ENCODE results near the gene EHD4.

The EHD4 gene

DNA sequence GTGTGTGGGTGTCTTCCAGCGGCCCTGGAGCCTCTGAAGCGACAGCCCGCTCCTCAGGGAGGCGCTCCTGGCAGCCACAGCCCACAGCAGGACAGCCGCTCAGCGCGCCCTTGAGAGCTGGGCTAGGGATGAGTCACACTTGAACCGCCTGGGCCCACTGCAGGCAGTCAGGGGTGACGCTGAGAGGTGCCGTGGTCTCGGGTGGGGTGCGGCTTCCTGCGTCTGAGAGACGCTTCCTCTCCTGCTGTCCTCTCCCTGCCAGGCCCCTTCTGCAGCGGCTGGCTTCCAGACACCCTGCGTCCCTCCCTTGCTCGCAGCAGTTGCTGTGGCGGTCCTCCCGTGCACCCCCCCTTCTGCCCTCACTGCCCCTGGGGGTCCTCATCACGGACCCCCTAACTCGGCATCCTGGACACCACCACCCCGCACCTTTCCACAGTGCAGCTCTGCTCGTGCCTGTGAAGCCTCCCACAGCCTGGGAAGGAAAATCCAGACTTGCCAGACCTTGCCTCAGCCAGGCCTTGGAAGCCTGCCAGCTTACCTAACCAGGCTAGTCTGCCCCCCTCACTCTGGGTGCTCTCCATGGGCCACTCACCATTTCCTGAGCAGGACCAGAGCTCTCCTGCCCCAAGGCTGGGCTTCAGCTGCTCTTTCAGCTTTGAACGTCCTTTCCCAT is 77.4 kb downstream of the EHD4 start (continued):
- TF ChIP-seq ZNF76 (tag by site-specific recombination; IDR thresholded peaks at IDR 0.05; ENCODE audit: borderline replicate concordance, low read depth) (no peak), ZNF324 (tag by site-specific recombination; IDR thresholded peaks at IDR 0.05) (0 out of 2 replicates have a peak, but pooled peaks have one; percentile 29), ZNF302 (tag by site-specific recombination; IDR thresholded peaks at IDR 0.05; ENCODE audit: low read depth) (no peak), ZIC2 (tag by site-specific recombination; IDR thresholded peaks at IDR 0.05) (peak; percentile 99), ZNF785 (tag by site-specific recombination; IDR thresholded peaks at IDR 0.05) (peak; percentile 48; the same call in 1 of the 2 replicates), GLIS1 (tag by site-specific recombination; IDR thresholded peaks at IDR 0.05) (peak; percentile 65; the same call in 1 of the 2 replicates), ZEB2 (tag by site-specific recombination; IDR thresholded peaks at IDR 0.05) (no peak), SP7 (tag by site-specific recombination; IDR thresholded peaks at IDR 0.05) (0 out of 2 replicates have a peak, but pooled peaks have one; percentile 30), ZFP41 (tag by site-specific recombination; IDR thresholded peaks at IDR 0.05; ENCODE audit: borderline replicate concordance) (no peak), ZXDB (tag by site-specific recombination; IDR thresholded peaks at IDR 0.05) (no peak), KLF9 (tag by site-specific recombination; IDR thresholded peaks at IDR 0.05; ENCODE audit: low read depth) (no peak), ZNF610 (tag by site-specific recombination; IDR thresholded peaks at IDR 0.05; ENCODE audit: borderline replicate concordance) (no peak), ZNF341 (tag by site-specific recombination; IDR thresholded peaks at IDR 0.05; ENCODE audit: low read depth) (0 out of 2 replicates have a peak, but pooled peaks have one; percentile 16), ZNF777 (tag by site-specific recombination; IDR thresholded peaks at IDR 0.05; ENCODE audit: borderline replicate concordance) (no peak), ZNF629 (tag by site-specific recombination; IDR thresholded peaks at IDR 0.05) (no peak), ZBTB21 (tag by site-specific recombination; IDR thresholded peaks at IDR 0.05) (no peak), SP2 (tag by site-specific recombination; IDR thresholded peaks at IDR 0.05) (no peak), ZNF138 (tag by site-specific recombination; IDR thresholded peaks at IDR 0.05; ENCODE audit: borderline replicate concordance) (no peak), ZFP37 (tag by site-specific recombination; IDR thresholded peaks at IDR 0.05) (no peak), ZNF121 (tag by site-specific recombination; IDR thresholded peaks at IDR 0.05) (no peak), ZFP69B (tag by site-specific recombination; IDR thresholded peaks at IDR 0.05) (peak; percentile 98), ZNF132 (tag by site-specific recombination; IDR thresholded peaks at IDR 0.05; ENCODE audit: borderline replicate concordance) (no peak), TCF7L2 (IDR thresholded peaks at IDR 0.05; ENCODE audit: borderline replicate concordance, low read depth, low read length) (no peak), ZNF549 (tag by site-specific recombination; IDR thresholded peaks at IDR 0.05) (no peak)
- TF ChIP-seq, protein P1, sequence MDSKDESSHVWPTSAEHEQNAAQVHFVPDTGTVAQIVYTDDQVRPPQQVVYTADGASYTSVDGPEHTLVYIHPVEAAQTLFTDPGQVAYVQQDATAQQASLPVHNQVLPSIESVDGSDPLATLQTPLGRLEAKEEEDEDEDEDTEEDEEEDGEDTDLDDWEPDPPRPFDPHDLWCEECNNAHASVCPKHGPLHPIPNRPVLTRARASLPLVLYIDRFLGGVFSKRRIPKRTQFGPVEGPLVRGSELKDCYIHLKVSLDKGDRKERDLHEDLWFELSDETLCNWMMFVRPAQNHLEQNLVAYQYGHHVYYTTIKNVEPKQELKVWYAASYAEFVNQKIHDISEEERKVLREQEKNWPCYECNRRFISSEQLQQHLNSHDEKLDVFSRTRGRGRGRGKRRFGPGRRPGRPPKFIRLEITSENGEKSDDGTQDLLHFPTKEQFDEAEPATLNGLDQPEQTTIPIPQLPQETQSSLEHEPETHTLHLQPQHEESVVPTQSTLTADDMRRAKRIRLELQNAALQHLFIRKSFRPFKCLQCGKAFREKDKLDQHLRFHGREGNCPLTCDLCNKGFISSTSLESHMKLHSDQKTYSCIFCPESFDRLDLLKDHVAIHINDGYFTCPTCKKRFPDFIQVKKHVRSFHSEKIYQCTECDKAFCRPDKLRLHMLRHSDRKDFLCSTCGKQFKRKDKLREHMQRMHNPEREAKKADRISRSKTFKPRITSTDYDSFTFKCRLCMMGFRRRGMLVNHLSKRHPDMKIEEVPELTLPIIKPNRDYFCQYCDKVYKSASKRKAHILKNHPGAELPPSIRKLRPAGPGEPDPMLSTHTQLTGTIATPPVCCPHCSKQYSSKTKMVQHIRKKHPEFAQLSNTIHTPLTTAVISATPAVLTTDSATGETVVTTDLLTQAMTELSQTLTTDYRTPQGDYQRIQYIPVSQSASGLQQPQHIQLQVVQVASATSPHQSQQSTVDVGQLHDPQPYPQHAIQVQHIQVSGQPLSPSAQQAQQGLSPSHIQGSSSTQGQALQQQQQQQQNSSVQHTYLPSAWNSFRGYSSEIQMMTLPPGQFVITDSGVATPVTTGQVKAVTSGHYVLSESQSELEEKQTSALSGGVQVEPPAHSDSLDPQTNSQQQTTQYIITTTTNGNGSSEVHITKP (tag by site-specific recombination; IDR thresholded peaks at IDR 0.05) = 0 out of 2 replicates have a peak, but pooled peaks have one; percentile 27
- TF ChIP-seq, protein P2, sequence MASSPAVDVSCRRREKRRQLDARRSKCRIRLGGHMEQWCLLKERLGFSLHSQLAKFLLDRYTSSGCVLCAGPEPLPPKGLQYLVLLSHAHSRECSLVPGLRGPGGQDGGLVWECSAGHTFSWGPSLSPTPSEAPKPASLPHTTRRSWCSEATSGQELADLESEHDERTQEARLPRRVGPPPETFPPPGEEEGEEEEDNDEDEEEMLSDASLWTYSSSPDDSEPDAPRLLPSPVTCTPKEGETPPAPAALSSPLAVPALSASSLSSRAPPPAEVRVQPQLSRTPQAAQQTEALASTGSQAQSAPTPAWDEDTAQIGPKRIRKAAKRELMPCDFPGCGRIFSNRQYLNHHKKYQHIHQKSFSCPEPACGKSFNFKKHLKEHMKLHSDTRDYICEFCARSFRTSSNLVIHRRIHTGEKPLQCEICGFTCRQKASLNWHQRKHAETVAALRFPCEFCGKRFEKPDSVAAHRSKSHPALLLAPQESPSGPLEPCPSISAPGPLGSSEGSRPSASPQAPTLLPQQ (tag by site-specific recombination; IDR thresholded peaks at IDR 0.05) = peak; percentile 96
- TF ChIP-seq, protein P3, sequence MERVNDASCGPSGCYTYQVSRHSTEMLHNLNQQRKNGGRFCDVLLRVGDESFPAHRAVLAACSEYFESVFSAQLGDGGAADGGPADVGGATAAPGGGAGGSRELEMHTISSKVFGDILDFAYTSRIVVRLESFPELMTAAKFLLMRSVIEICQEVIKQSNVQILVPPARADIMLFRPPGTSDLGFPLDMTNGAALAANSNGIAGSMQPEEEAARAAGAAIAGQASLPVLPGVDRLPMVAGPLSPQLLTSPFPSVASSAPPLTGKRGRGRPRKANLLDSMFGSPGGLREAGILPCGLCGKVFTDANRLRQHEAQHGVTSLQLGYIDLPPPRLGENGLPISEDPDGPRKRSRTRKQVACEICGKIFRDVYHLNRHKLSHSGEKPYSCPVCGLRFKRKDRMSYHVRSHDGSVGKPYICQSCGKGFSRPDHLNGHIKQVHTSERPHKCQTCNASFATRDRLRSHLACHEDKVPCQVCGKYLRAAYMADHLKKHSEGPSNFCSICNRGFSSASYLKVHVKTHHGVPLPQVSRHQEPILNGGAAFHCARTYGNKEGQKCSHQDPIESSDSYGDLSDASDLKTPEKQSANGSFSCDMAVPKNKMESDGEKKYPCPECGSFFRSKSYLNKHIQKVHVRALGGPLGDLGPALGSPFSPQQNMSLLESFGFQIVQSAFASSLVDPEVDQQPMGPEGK (tag by site-specific recombination; IDR thresholded peaks at IDR 0.05) = peak; percentile 69
- TF ChIP-seq, protein P4, sequence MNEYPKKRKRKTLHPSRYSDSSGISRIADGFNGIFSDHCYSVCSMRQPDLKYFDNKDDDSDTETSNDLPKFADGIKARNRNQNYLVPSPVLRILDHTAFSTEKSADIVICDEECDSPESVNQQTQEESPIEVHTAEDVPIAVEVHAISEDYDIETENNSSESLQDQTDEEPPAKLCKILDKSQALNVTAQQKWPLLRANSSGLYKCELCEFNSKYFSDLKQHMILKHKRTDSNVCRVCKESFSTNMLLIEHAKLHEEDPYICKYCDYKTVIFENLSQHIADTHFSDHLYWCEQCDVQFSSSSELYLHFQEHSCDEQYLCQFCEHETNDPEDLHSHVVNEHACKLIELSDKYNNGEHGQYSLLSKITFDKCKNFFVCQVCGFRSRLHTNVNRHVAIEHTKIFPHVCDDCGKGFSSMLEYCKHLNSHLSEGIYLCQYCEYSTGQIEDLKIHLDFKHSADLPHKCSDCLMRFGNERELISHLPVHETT (tag by site-specific recombination; IDR thresholded peaks at IDR 0.05) = no peak
- TF ChIP-seq, protein P5, sequence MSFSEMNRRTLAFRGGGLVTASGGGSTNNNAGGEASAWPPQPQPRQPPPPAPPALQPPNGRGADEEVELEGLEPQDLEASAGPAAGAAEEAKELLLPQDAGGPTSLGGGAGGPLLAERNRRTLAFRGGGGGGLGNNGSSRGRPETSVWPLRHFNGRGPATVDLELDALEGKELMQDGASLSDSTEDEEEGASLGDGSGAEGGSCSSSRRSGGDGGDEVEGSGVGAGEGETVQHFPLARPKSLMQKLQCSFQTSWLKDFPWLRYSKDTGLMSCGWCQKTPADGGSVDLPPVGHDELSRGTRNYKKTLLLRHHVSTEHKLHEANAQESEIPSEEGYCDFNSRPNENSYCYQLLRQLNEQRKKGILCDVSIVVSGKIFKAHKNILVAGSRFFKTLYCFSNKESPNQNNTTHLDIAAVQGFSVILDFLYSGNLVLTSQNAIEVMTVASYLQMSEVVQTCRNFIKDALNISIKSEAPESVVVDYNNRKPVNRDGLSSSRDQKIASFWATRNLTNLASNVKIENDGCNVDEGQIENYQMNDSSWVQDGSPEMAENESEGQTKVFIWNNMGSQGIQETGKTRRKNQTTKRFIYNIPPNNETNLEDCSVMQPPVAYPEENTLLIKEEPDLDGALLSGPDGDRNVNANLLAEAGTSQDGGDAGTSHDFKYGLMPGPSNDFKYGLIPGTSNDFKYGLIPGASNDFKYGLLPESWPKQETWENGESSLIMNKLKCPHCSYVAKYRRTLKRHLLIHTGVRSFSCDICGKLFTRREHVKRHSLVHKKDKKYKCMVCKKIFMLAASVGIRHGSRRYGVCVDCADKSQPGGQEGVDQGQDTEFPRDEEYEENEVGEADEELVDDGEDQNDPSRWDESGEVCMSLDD (tag by site-specific recombination; IDR thresholded peaks at IDR 0.05) = peak; percentile 76

Data from HEK293 (cell line).